G401 (cell line): ENCODE measurements around the gene INS. TPM values are rescaled to one million over a fixed set of nuclear protein-coding genes. Genes with fewer than 3 reads are reported as not detected.
A peak's percentile ranks its signal among the peaks of the same experiment; 100 is the strongest.

Experiments
- DNase-seq: peaks from one replicate; pipeline ENCODE4 v3.0.0-alpha.2; 2015; ENCODE audit warnings: low spot score
- in situ Hi-C: cut with HindIII; loops from 2 replicates; pipeline ENCODE4 v1.10.0; 2016; ENCODE audit warnings: low sequenced_read_pairs, mixed read lengths
- total RNA-seq: library from RNA; depleted of rRNA; stranded (reverse); fragments of >200 nt; shearing (Covaris generic); gene quantifications from 2 replicates; pipeline ENCODE4 v1.2.3, GENCODE V29; 2014

Gene INS
- total RNA-seq, 1 experiment from 2014 or later: not detected

GRCh38 chr11:2168286-2169004 lies 7.4 kb upstream of the INS start:
- in situ Hi-C loops: no loop called here
- no peak for DNase-seq

- in situ Hi-C loops: no loop called here
- DNase-seq: no peak
Observed at GRCh38 chr11:2167141-2168045, 6.4 kb upstream of the INS start.

- in situ Hi-C loops: no loop called here
- no peak for DNase-seq
Observed at GRCh38 chr11:2166091-2166851, 5.3 kb upstream of the INS start.

- in situ Hi-C loops: no loop called here
- DNase-seq: no peak
Observed at GRCh38 chr11:2165571-2165970, 4.6 kb upstream of the INS start.

GRCh38 chr11:2164861-2165555 lies 4.0 kb upstream of the INS start:
- in situ Hi-C loops: no loop called here
- no peak for DNase-seq

GRCh38 chr11:2164081-2164480 lies 3.1 kb upstream of the INS start:
- DNase-seq: no peak
- in situ Hi-C loops: no loop called here

- in situ Hi-C loops: no loop called here
Observed at GRCh38 chr11:2163428-2163978, 2.5 kb upstream of the INS start.

GRCh38 chr11:2159536-2160413 lies 1.2 kb downstream of the INS start:
- no peak for DNase-seq
- in situ Hi-C loops: no loop called here

More at GRCh38 chr11:2163428-2163978, 2.5 kb upstream of the INS start:
- DNase-seq: no peak

- no peak for DNase-seq
- in situ Hi-C loops: no loop called here
Observed at GRCh38 chr11:2158966-2159365, 2.0 kb downstream of the INS start.

GRCh38 chr11:2158296-2158737 lies 2.7 kb downstream of the INS start:
- DNase-seq: no peak
- in situ Hi-C loops: no loop called here

GRCh38 chr11:2157294-2158040 lies 3.5 kb downstream of the INS start:
- in situ Hi-C loops: no loop called here
- DNase-seq: no peak

GRCh38 chr11:2156416-2157182 lies 4.4 kb downstream of the INS start:
- peak; percentile 48 for DNase-seq
- in situ Hi-C loops: no loop called here

- DNase-seq: no peak
- in situ Hi-C loops: no loop called here
Observed at GRCh38 chr11:2155511-2155910, 5.5 kb downstream of the INS start.

GRCh38 chr11:2154889-2155288 lies 6.1 kb downstream of the INS start:
- DNase-seq: no peak
- in situ Hi-C loops: loop anchor here (5.0 kb wide), 1 partner anchor 78 kb away; no protein-coding TSS in a partner anchor

- DNase-seq: no peak
- in situ Hi-C loops: loop anchor here (5.0 kb wide), 1 partner anchor 77 kb away; no protein-coding TSS in a partner anchor
Observed at GRCh38 chr11:2154195-2154585, 6.8 kb downstream of the INS start.

- in situ Hi-C loops: loop anchor here (5.0 kb wide), 1 partner anchor 76 kb away; no protein-coding TSS in a partner anchor
- DNase-seq: no peak
Observed at GRCh38 chr11:2153581-2154194, 7.3 kb downstream of the INS start.
